HG03520 (cell line): Measurements from ENCODE around the gene TGM6.

Experiments used
- ATAC-seq: cut with Tn5 transposase; IDR thresholded peaks from one replicate; pipeline ENCODE4 v1.9.1; 2021; ENCODE audit warnings: mild to moderate bottlenecking, moderate library complexity; ENCODE audit not compliant: unreplicated experiment

TGM6 gene

GRCh38 chr20:2451939-2452732 is 71.4 kb downstream of the TGM6 start:
- no peak for ATAC-seq

DNA sequence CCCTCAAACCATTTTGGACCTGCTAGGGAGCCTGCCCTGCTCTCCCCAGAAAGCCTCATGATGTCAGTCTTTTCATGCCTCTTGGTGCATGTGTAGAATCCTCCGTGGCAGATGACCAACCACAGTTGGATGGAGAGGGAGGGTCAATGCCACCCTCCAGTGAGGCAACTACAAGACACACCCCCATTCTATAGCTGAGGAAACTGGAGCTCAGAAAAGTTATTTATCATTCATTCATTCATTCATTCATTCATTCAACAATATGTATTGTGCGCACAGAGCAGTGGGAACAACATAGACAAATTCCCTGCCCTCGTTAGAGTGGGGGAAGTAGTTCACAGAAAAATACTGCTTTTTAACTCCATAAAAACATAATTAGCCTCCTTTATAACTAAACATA is 73.1 kb downstream of the TGM6 start:
- no peak for ATAC-seq

DNA sequence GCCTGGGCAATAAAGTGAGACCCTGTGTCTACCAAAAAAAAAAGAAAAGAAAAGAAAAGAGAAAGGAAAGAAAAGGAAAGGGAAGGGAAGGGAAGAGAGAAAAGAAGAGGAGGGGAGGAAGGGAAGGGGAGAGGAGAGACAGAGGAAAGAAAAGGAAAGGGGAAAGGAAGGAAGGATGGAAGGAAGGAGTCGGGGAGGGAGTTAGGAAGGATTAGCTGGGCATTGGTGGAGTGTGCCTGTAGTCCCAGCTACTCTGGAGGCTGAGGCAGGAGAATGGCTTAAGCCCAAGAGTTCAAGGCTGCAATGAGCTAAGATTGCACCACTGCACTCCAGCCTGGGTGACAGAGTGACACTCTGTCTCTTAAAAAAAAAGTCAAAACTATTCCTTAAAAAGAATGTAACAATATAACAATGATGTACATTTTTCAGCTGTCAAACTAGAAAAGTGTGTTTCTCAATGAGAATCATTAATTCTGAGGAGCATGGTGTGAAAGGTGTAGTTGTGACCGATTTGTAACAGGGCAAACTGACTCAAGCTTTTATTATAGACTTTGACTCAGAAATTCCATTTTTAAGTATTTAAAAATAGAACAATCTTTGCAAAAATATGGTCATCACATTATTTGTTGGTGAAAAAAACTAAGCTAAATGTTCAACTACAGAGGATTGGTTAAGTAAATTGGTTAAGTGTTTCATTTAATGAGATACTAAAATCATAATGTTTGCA is 75.2 kb downstream of the TGM6 start:
- ATAC-seq = no peak

- no peak for ATAC-seq
These were observed 78.3 kb downstream of the TGM6 start for GRCh38 chr20:2458919-2459499.

- no peak for ATAC-seq
These were observed 79.5 kb downstream of the TGM6 start for GRCh38 chr20:2459981-2460751.

GRCh38 chr20:2460752-2461424 is 80.2 kb downstream of the TGM6 start:
- ATAC-seq = no peak

DNA sequence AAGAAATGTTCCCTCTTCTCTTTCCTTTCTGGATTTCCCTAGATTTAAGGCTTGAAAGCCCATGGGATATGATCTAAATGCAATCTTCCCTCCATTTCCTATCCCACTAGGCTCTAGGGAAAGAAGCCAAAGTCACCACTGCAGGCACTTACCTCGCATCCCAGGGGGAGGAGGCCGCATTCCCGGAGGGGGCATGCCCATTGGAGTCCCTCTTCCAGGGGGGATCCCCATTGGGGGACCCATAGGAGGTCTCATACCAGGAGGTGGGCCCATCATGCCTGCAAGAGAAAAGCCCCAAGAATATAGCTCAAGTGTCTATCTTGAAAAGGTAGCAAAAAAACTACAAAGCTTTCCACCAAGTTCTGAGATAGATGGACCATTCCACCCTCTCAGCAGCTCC is 81.8 kb downstream of the TGM6 start:
- no peak for ATAC-seq

- no peak for ATAC-seq
These were observed 83.1 kb downstream of the TGM6 start for GRCh38 chr20:2463616-2464365.

DNA sequence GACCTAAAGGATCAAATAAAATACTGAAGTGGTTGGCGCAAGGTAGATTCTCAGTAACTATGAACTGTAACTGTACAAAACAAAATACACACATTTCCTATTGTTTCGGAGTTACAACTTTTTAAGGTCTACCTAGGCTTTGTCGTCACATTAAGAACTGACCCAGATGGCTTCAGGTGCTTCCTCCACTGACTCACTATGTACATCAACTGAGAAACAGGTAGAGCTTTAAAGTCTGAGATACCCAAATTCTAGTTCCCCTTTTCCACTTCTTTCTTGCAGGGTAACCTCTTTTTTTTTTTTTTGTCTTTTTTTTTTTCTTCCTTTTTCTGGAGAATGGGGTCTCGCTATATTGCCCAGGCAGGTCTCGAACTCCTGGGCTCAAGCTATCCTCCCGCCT is 84.4 kb downstream of the TGM6 start:
- no peak for ATAC-seq

DNA sequence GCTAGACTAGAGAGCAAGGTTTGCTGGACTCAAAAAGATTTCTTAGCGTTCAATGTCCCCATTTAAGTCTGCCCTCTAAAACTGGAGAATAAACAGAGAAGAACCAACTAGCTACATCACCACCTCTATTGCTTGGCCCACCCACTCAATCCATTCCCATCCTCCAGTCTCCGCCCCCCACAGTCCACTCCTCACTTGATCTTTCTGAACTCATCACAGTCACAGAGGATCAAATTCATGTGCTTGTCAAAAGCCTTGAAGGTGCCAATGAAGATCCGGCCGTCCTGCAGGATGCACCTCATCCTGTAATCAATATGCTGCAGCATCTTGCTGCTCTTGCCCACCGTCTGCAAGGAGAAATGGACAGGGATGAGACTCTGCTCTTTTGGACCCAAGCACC is 86.7 kb downstream of the TGM6 start:
- no peak for ATAC-seq

GRCh38 chr20:2468581-2469407 is 88.1 kb downstream of the TGM6 start:
- no peak for ATAC-seq

DNA sequence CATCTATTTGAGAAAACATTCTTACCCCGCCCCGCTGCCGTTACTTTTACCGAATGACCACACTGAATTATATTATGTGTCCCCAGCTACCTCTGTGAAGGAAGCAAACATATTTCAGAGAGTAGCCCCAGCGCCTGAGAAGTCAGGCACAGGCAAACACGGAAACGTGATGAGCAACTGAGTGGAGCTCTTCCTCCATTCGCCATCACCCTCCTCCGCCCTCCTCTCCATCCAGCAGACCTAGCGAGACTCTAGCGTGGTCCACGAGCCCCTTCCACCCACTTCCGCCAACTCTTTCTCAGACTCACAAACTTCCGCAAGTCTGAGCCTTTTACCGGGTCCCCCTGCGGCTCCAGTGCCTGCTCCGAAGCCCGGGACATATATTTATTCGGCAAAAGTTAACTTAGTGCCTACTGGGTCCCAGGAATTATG is 89.3 kb downstream of the TGM6 start:
- peak; percentile 21 for ATAC-seq

- ATAC-seq = peak; percentile 95
These were observed 89.9 kb downstream of the TGM6 start, which contains the start of gene SNRPB for GRCh38 chr20:2470423-2471193. SNRPB (minus strand) TSS chr20:2470789; CDS start chr20:2470690, 99 bp downstream.

- ATAC-seq = no peak
These were observed 92.8 kb downstream of the TGM6 start for GRCh38 chr20:2473516-2473915.

DNA sequence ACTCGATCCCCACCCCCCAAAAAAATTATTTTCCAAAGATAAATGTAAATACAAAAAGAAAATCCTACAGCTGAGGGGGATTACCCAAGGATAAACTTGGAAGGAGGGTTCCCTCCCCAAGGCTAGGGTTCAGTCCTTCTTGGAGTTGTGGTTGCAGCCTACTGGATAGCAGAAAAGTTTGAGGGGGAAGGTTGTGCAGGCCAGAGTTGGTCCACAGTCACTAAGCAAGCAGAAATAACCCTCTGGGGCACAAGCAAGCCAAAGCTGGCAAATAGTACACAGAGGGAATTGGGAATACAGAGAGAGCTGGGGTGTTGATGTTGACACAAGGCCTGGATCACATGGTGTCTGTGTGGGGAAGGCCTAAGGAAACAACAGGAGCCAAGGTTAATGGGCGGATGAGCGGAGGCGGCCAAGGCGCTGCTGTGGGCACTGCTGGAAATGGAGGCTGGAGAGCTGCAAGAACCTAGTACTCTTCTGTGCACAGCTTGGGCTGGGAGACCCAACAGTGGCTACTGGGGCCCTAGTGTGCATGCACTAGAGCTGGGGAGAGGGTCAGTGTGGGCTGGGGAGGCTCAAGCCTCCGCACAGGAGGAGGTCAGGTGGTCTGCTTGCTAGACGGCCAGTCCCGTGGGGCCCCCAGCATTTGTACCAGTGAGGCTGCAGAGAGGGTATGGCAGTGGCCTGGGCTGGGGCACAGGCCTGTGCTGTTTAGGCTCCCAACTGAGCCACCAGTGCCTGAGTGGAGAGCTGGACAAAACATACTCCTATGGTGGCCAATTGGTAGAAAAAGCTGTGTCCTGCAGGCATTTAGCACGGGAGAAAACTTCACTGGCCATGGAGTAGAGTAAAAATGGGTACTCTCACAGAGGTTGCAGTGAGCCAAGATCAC is 95.4 kb downstream of the TGM6 start:
- no peak for ATAC-seq

DNA sequence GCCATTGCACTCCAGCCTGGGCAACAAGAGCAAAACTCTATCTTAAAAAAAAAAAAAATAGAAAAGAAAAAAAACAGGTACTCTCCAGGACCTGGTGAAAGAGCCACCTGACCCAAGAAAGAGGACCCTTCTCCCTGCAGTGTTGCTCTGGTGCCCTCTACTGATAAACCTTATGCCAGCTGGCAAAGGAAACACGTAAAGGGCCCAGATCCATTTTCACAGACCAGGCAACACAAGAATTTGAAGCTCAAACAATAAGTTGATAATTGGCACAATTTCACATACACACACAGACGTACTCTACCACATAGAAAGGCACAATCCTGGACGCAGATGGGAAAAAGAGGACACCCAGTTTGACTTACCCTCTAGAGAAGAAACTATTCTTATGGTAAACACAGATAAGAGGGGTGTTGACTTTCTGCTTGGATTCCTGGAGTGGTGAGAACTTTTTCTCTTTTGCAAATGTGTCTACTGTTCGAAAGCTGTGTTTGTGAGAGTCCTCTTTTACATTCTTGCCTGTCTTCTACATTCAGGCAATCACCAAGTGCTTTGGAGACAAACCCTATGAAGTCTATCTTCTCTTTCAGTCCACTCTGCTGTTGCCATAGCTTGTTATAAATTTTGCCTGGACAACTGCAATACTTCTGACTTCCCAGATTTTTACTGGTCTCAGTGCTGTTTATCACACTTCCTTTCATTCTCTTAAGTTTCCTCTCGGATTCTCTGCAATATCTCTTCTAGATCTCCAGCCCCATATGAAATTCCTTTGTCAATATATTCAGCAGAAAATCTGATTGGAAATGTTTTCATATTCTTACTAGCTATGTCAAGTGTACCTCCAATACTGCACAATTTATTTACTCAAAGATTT is 96.3 kb downstream of the TGM6 start:
- ATAC-seq = no peak
